Cardiac muscle cell (in vitro differentiated cells and primary cell): ENCODE data around the gene STK17A. TPM values are rescaled to one million over a fixed set of nuclear protein-coding genes. Genes with fewer than 3 reads are reported as not detected.

ENCODE experiments used
- DNase-seq, 2 donors: peaks; one replicate each; pipeline versions ENCODE4 v3.0.0 to v3.0.0-alpha.2; 2010 to 2017; ENCODE audit warnings: low read depth in 1 of 2, low spot score in 1 of 2
- H3K27ac ChIP-seq: fragments of 200-600 bp; sonication (generic); 2 replicates; pipeline ENCODE4 v1.5.1; 2016
- H3K27me3 ChIP-seq: fragments of 200-600 bp; sonication (generic); 2 replicates; pipeline ENCODE4 v1.6.0; 2016; ENCODE audit warnings: control low read depth
- H3K36me3 ChIP-seq: fragments of 200-600 bp; sonication (generic); 2 replicates; pipeline ENCODE4 v1.5.1; 2016; ENCODE audit warnings: control low read depth
- H3K4me1 ChIP-seq: fragments of 200-600 bp; sonication (generic); 2 replicates; pipeline ENCODE4 v1.8.1; 2017; ENCODE audit warnings: low read depth, mild to moderate bottlenecking, mixed run types
- H3K4me3 ChIP-seq: fragments of 200-600 bp; sonication (generic); 2 replicates; pipeline ENCODE4 v1.5.1; 2016; ENCODE audit warnings: mild to moderate bottlenecking
- H3K9me3 ChIP-seq: fragments of 200-600 bp; sonication (generic); 2 replicates; pipeline ENCODE4 v1.5.1; 2017; ENCODE audit warnings: low read depth, mild to moderate bottlenecking, control low read depth
- CTCF ChIP-seq: IDR thresholded peaks from 2 replicates; pipeline ENCODE4 v1.5.1; 2012; ENCODE audit warnings: low read depth, mild to moderate bottlenecking, low read length
- polyA plus RNA-seq: library from polyadenylated mRNA; unstranded; fragments of >200 nt; fragmentation: Nextera tagmentation; extraction: Ambion mirVana; gene quantifications from 2 replicates; pipeline ENCODE4 v1.2.1, GENCODE V29; 2016
- total RNA-seq: library from RNA; depleted of rRNA; stranded (reverse); fragments of >200 nt; gene quantifications from 2 replicates; pipeline ENCODE4 v1.2.3, GENCODE V29; 2016

Gene STK17A
- total and polyA plus RNA-seq, 2 experiments from 2014 or later = 18.0 to 30.4 TPM

DNA sequence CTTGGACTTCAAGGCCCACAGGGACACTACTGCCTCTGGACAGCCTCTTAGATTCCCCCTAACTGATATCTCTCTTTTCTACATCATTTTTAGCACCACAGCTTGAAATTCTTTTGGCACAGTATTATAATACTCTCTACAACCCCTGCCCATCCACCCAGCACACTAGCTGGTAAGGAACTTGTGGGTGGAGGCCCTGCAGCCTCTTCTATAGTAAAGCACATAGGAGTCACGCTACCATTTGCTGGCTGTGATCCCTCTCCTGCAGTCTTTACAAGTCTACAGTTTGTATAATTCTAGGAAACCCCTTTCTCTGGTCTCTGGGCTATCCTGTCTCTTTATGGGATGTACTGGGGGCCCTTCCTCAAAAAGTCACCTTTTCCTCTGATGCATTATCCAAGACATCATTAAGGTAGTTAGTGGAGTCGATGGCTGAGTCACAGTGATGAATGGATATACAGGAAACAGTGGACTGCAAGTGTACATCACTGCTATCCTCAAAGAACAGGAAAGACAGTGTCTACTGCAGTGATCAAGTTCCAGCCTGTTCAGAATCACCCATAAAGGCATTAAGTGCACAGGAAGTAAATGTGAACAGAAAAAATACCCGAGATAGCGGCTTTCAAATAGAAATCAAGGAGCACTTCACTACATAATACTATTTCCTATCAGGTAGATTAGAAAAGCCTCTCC is 54.4 kb downstream of the STK17A start:
- TF ChIP-seq CTCF = no peak
- no peaks in the 10 kb centered on the region for H3K9me3 ChIP-seq
- peaks cover 6% of the 10 kb centered on the region for H3K4me1 ChIP-seq
- H3K27me3 ChIP-seq = no peaks in the 10 kb centered on the region
- no peak overlapping the region for H3K27ac ChIP-seq
- no peak overlapping the region for H3K4me3 ChIP-seq
- H3K36me3 ChIP-seq = peaks cover 40% of the 10 kb centered on the region
- no peak for DNase-seq

GRCh38 chr7:43639858-43640491 is 57.1 kb downstream of the STK17A start:
- Histone ChIP-seq H3K27me3 (no peaks in the 10 kb centered on the region), H3K27ac (peak overlapping the region; percentile 74), H3K9me3 (no peaks in the 10 kb centered on the region), H3K4me3 (no peak overlapping the region), H3K36me3 (peaks cover 32% of the 10 kb centered on the region), H3K4me1 (peaks cover 6% of the 10 kb centered on the region)
- no peak for TF ChIP-seq CTCF
- peak; percentile 17 to 86 for DNase-seq

GRCh38 chr7:43640679-43641078 is 57.8 kb downstream of the STK17A start:
- H3K27ac ChIP-seq = peak overlapping the region; percentile 74

GRCh38 chr7:43642897-43643630 is 60.2 kb downstream of the STK17A start:
- Histone ChIP-seq H3K9me3 (no peaks in the 10 kb centered on the region), H3K4me1 (peaks cover 30% of the 10 kb centered on the region), H3K4me3 (no peak overlapping the region), H3K27me3 (no peaks in the 10 kb centered on the region), H3K27ac (no peak overlapping the region), H3K36me3 (peaks cover 11% of the 10 kb centered on the region)
- DNase-seq = no peak
- no peak for TF ChIP-seq CTCF

More at GRCh38 chr7:43640679-43641078, 57.8 kb downstream of the STK17A start:
- peaks cover 7% of the 10 kb centered on the region for H3K4me1 ChIP-seq
- H3K4me3 ChIP-seq = no peak overlapping the region
- H3K36me3 ChIP-seq = peaks cover 27% of the 10 kb centered on the region
- no peak for DNase-seq
- no peak for TF ChIP-seq CTCF
- H3K27me3 ChIP-seq = no peaks in the 10 kb centered on the region
- no peaks in the 10 kb centered on the region for H3K9me3 ChIP-seq

- TF ChIP-seq CTCF = no peak
- no peak for DNase-seq
- Histone ChIP-seq H3K27ac (no peak overlapping the region), H3K9me3 (no peaks in the 10 kb centered on the region), H3K36me3 (peaks cover 6% of the 10 kb centered on the region), H3K27me3 (no peaks in the 10 kb centered on the region), H3K4me1 (peaks cover 30% of the 10 kb centered on the region), H3K4me3 (no peak overlapping the region)
Measured at GRCh38 chr7:43643846-43644245, 60.9 kb downstream of the STK17A start.
